TTC549 (cell line): ENCODE results near the gene RBBP4.
A peak's percentile ranks its signal among the peaks of the same experiment; 100 is the strongest.
"Not testable (repeated sequence)": the region's sequence is repeated elsewhere in the genome, so short reads cannot be mapped to it uniquely, and the experiment has no call there.

ENCODE experiments used
- FAIRE-seq: peaks from 2 replicates; lab custom pipeline; 2012; peaks lifted over from hg19 to GRCh38; lab: Jason Lieb, UNC

RBBP4 gene

DNA sequence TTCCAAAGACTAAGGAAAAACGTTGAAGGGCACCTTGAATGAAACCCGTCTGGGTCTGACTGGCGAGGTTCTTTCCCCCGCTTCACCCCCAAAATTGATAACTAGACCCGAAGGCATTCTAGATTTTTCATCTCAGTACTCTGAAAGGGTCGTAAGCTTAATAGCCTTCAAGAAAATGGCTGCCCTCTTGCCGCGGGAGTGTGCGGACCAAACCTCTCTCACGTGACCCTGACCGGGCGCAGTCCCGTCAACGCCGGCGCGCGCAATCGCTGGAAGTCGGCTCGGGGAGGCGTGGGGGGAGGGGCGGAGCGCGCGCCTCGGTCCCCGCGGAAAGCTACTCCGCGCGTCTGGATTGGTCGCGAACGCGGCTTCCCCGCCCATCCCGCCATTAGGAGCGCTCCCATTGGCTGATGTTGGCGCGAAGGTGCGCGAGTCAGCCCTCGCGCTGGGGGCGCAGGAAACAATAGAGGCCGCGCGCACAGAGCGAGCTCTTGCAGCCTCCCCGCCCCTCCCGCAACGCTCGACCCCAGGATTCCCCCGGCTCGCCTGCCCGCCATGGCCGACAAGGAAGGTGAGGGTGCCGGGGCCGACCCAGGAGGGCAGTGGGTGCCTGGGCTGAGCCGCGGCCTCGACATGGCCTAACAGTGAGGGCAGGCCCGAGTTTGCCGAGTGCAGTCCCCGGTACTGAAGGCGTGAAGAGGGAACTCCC lies at the start of gene RBBP4:
RBBP4 (plus strand) TSS at position 457 of the 709 bp plus-strand sequence; CDS start at position 556, 99 bp downstream.
- peak; percentile 62 for FAIRE-seq

DNA sequence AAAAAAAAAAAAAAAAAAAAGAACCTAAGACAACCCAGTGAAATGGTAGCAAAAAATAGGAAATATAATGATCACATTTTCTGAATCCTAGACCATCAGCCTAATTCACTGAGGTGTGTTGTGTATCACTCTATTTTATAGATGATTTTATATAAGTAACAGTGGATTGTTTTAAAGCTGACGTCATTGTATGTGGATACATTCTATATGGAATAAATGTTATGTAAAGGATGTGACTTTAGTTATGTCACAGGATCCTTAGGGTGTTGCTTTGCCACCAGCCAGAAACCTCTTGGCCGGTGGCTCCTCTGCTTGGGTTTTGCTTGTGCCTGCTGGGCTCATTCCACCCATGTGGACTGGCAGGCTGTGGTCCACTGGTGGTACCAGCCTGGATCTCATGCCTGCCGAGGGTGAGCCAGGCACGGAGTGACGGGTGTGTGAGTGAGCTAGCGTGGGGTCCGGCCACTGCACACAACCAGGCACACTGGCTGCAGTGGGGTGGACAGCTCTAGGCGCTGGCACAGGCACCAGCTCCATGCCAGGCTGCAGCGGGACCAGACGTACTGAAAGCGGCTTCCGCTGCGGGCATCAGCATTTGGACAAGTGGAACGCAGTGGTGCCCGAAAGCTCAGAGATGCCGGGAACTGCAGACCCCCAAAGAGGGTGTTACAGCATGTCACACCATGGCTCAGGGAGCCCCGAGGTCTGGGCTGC lies 45.1 kb upstream of the RBBP4 start:
- no peak for FAIRE-seq

DNA sequence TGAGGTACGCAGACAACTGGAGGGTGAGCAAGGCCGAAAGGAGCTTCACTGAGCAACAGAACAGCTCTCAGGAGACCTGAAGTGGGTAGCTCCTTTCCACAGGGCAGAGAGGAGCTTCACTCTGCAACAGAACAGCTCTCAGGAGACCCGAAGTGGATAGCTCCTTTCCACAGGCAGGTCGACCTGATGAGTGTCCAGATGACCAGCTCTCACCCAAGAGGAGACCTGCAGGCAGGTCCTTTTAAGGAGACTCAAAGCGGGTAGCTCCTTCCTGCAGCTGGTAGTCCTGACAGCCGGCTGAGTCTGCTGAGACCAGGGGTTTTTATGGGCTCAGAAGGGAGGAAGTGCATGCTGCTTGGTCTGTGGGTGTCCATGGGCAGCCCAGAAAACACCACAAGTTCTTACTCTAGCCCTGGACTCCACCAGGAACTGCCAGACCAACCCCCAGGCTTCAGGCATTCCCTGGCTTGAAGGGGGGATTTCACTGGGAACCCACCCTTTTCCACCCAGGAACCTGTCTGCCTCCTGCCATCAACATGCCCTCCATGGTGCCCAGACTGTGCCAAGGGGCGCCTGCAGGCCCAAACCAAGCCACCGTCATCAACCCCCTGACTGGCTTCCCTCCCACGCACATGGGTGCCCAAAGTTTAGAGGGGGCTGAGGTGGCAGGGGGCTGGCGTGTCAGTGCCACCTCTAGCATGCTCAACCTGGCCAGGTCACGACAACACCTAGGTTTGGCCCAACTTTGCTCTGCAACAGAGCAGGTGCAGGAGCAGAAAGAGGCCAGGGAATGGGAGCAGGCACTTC lies 44.2 kb upstream of the RBBP4 start:
- FAIRE-seq, result no peak

DNA sequence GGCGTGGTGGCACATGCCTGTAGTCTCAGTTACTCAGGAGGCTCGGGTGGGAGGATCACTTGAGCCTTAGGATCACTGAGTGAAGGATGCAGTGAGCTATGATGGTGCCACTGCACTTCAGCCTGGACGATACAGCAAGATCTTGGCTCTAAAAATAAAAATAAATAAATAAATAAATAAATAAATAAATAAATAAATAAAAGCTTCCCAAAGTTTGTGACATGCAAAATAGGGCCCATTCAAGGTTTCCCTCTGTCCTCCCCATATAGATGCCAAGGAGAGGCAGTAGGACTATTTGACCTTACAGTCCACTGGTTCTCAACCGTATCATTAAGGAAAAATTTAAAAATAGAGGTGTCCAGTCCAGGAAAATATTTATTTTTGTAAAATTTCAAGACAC lies 41.8 kb upstream of the RBBP4 start:
- no peak for FAIRE-seq

DNA sequence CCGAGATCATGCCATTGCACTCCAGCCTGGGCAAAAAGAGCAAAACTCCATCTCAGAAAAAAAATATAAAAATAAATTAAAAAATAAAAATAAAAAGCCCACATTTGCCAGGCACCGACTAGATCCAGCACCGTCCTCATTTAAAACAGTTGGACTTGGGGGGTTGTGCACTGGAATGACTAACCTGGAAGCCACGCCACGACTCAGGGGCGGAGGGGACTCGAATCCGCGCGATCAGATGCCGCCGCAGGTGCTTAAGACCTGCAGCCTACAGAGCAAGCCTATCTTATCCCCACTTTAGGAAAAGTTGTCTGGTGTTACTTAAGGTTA lies 39.2 kb upstream of the RBBP4 start:
- no peak for FAIRE-seq

DNA sequence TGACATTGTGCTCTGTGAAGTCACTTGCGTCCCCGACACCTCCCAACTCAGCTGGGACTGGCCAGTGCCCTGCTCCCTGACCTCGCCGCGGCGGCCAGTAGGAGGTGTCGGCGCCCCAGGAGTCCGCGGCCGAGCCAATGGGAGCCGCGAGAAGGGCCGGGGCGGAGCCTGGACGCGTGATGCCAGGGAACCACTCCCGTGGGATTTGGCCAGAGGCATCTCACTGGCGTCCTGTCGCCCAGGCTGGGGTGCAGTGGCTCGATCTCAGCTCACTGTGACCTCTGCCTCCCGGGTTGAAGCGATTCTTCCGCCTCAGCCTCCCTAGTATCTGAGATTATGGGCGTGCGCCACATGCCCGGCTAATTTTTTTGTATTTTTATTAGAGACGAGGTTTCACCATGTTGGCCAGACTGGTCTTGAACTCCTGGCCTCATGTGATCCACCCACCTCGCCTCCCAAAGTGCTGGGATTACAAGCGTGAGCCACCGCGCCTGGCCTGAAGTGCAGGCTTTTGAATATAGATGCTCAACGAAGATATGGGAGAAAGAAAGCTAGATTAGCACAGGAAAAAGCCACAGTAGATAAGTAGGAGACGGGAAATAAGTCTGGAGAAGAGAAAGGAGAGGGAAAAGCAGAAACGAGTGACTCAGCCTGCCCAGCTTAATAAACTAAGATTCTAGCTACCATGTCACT lies 38.7 kb upstream of the RBBP4 start:
- FAIRE-seq, result no peak

DNA sequence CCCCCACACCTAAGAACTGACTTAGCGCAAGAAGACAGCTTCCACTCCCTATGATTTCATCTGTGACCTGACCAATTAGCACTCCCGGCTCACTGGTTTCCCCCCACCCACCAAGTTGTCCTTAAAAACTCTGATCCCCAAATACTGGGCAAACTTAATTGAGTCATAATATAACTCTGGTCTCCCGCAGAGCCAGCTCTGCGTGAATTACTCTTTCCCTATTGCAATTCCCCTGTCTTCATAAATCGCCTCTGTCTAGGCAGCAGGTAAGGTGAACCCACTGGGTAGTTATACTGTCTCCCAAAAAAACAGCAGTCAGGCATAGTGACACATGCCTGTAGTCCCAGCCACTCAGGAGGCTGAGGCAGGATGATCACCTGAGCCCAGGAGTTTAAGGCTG lies 37.5 kb upstream of the RBBP4 start:
- FAIRE-seq, result no peak

DNA sequence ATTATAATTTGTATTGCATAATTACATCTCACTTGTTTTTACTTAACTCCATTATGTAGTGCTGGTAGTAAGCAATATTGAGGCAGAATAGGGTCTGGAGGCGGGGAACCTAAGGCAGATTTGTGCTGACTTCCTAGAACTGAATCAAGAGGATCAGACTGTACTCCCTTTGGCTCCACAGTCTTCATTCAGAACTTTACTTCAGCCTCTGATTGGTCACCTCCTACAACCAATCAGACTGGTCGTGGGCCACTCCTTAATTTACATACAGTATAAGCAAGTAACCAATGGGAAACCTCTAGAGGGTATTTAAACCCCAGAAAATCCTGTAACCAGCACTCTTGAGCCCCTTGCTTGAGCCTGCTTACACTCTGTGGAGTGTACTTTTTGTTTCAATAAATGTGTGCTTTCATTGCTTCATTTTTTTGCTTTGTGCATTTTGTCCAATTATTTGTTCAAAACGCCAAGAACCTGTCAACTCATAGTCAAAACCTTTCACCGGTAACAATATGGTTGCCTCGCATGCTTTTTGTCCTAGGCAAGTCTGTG lies 32.3 kb upstream of the RBBP4 start:
- no peak for FAIRE-seq

DNA sequence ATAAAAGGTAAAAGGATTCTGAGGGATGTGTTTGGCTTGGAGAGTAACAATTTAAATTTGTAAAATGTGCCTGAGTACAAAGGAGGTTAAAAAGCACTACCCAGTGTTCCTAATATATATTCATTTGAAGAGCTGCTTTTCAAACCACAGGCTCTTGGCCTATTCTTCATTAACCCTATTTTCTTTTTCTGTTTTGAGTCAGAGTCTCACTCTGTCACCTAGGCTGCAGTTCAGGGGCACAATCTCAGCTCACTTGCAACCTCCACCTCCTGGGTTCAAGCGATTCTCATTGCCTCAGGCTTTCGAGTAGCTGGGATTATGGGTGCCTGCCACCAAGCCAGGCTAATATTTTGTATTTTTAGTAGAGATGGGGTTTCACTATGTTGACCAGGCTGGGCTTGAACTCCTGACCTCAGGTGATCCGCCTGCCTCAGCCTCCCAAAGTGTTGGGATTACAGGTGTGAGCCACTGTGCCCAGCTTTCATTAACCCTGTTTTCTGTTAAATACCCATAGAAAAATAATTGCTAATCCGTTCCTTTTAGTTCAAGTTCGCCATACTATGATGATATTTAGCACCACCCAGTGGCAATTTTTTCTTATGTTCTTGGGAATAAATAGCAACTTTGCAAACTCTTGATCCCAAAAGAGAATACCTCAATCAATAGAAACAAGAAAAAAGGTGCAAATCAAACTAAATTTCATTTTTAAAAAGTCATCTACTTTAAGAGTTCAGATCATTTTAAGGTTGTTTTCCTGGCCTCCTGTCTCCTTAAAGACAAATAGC lies 31.1 kb upstream of the RBBP4 start:
- FAIRE-seq, result no peak

DNA sequence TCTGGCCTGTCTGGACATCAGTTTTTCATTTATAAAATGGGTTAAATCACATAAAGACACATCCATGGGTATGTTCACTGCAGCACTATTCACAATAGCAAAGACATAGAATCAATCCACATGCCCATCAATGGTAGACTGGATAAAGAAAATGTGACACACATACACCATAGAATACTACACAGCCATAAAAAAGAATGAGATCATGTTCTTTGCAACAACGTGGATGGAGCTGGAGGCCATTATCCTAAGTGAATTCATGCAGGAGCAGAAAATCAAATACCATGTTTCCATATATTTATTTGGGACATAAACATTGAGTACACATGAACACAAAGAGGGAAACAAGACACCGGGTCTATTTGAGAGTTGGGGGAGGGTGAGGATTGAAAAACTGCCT lies 28.8 kb upstream of the RBBP4 start:
- no peak for FAIRE-seq

DNA sequence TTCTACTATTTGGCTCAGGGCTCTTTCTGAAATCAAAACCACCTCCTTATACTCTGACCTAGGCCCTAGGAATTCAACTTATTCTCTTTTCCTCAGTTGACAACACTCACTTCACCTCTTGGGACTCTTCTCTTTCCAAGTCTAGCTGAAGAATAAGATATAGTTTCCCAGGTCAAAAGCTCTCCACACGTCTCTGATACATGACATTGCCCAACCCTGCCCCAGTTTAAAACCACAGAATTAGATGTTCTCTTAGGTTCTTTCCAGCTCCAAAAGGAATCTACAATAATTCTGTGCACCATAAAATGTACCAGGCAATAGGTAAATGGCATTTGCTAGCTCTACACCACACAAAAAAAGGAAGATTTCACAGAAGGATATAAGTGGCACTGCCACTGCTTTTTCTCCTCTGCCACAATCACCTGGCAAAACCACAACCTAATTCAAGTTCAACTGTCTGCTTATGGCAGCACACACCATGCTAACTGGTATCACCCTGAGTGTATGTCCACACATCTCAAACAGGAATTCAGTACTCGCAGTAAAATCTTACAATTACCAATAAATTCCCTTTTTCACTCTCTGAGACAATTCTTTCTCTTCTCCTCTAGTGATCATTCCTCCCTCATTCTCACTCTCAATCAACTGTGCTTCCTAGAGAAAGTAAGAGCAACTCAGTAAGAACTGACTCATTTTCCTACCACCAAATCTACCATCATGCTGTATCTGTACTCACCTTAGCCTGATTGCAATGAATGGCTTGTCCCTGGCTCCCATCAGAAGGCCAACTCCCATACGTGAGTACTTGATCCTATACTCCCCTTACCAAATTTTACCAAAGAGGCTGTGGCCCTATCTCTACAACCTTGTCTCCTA lies 28.0 kb upstream of the RBBP4 start:
- FAIRE-seq, result no peak

DNA sequence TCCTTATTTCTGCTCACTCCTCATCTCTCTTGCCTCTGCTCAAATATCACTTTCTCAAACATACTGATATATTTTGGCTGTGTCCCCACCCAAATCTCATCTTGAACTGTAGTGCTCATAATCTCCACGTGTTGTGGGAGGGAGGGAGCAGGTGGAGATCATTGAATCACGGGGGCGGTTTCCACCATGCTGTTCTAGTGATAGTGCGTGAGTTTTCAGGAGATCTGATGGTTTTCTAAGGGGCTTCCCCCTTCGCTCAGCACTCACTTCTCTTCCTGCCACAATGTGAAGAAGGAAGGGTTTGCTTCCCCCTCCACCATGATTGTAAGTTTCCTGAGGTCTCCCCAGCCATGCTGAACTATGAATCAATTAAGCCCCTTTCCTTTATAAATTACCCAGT lies 27.2 kb upstream of the RBBP4 start:
- FAIRE-seq, result no peak

DNA sequence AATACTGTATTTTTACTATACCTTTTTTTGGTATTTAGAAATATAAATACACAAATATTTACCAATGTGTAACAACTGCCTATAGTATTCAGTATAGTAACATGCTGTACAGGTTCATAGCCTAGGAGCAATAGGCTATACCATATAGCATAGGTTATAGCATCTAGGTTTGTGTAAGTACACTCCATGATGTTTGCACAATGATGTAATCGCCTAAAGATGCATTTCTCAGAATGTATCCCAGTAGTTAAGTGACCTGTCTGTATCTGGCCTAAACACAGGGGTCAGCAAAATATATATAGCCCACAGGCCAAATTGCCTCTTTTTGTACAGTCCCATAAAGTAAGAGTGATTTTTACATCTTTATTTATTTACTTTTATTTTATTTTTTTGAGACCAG lies 24.8 kb upstream of the RBBP4 start:
- no peak for FAIRE-seq

DNA sequence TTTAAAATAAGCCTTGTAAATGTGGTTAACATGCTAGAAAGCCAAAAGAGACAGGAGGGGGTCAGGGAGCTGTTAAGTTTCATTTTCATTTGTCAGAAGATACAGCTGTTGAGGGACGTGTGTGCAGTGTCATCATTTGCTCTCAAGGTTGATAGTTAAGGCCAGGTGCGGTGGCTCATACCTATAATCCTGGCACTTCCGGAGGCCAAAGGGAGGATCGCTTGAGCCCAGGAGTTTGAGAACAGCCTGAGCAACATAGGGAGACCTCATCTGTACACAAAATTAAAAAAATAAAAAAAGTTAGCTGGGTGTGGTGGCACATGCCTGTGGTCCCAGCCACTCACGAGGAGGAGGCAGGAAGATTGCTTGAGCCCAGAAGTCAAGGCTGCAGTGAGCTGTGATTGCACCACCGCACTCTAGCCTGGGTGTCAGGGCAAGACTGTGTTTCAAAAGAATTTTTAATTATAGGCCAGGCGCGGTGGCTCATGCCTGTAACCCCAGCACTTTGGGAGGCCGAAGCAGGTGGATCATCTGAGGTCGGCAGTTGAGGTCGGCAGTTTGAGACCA lies 23.3 kb upstream of the RBBP4 start:
- no peak for FAIRE-seq

DNA sequence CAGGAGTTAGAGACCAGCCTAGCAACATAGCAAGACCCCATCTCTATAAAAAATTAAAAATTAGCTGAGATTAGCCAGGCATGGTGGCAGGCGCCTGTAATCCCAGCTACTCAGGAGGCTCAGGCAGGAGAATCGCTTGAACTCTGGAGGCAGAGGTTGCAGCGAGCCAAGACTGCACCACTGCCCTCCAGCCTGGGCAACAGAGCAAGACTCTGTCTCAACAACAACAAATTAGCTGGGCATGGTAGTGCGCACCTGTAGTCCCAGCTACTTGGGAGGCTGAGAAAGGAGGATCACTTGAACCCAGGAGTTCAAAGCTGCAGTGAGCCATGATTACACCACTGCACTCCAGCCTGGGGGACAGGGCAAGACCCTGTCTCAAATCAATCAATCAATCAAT lies 20.8 kb upstream of the RBBP4 start:
- not testable (repeated sequence) for FAIRE-seq

DNA sequence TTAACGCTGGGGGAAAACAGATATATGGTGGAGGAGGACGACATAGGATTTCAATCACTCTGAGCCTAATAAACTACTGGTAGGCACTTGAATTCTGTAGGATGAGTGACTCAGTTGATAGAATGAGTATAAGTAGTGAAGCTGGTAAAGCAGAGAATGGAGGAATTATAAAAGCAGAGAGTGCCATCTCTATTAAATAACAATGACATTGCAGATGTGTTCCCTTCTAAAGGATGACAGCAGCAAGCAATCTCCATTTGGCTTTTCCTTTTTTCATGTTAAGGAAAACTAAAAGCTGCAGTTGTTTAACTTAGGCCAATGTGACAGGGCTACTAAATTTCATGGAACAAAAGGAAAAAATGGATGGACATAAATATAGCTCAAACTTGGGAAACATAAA lies 18.2 kb upstream of the RBBP4 start:
- no peak for FAIRE-seq

DNA sequence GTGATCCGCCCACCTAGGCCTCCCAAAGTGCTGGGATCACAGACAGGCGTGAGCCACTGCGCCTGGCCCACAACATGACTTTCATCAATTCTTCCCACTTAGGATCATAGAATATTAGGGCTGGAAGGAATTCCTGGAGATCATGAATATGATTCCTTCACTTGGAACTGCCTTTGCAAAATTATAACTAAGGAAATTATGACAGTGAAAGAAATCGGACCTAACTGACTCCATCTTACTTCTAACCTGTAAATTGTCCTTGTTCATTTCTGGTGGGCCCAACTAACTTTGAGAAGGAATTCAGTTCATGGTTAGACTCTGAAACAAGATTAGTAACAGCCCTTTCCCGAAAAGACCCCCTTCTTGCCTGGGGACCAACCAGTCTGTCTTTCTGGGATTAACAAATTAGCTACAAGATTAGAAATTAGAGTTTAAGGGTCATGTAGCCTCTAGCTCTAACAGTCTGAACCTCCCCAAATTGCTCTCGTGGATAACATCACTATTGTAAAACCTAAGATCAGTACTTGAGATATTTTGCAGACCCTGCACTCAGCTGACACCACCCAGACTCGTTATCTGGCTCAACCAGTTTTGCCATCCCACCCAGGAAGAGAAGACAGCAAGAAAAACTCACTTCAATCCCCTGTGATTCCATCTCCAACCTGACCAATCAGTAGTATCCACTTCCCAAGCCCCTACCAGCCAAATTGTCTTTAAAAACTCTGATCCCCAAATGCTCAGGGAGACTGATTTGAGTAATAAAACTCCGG lies 15.3 kb upstream of the RBBP4 start:
- no peak for FAIRE-seq

DNA sequence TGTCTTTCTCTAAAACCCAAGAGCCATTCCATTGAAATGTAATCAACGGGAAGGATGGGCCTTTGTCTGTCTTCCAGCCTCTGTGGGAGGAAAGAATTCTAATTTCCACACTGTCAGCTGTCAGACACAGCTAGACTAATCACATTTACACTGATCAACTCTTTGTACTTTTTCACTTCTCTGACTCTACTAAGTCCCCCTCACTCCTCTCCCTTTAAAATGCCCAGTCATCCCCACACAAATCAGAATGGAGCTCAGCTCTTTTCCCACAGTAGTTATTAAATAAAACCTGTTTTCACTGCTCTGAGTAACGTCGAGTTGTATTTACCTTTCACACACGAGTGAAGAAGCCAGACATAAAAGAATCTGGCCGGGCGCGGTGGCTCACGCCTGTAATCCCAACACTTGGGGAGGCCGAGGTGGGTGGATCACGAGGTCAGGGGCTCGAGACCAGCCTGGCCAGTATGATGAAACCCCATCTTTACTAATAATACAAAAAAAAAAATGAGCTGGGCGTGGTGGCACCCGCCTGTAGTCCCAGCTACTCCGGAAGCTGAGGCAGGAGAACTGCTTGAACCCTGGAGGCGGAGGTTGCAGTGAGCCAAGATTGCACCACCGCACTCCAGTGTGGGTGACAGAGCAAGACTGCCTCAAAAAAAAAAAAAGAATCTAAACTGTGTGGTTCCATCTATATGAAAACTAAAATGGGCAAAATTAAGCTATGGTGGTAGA lies 13.9 kb upstream of the RBBP4 start:
- FAIRE-seq, result no peak
